C4-2B (cell line): Measurements from ENCODE around the gene SESN3.

Experiments used
- H3K27ac ChIP-seq: fragments of 450-650 bp; 2 replicates; pipeline ENCODE4 v1.5.1; 2017
- CTCF ChIP-seq: fragments of 450-650 bp; conservative IDR thresholded peaks from 2 replicates; pipeline ENCODE4 v1.5.1; 2017; ENCODE audit warnings: mild to moderate bottlenecking
- ZFX ChIP-seq: fragments of 450-650 bp; IDR thresholded peaks from 2 replicates; pipeline ENCODE4 v1.6.1; 2017

Gene SESN3

GRCh38 chr11:95134491-95134890 lies 96.5 kb downstream of the SESN3 start:
- no peak overlapping the region for H3K27ac ChIP-seq
- TF ChIP-seq CTCF (no peak), ZFX (no peak)

GRCh38 chr11:95132956-95133355 lies 98.0 kb downstream of the SESN3 start:
- H3K27ac ChIP-seq = no peak overlapping the region
- TF ChIP-seq CTCF (no peak), ZFX (no peak)

DNA sequence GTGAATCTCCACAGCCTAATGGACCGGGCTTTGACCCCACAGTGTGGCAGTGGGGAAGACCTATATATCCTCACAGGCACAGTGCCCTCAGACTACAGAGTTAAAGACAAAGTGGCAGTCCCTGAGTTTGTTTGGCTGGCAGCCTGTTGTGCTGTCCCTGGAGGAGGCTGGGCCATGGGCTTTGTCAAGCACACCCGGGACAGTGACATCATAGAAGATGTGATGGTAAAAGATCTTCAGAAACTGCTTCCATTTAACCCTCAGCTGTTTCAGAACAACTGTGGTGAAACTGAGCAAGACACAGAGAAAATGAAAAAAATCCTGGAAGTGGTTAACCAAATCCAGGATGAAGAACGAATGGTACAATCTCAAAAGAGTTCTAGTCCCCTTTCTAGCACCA lies 102.4 kb downstream of the SESN3 start:
- H3K27ac ChIP-seq = no peak overlapping the region
- TF ChIP-seq ZFX = no peak
- no peak for TF ChIP-seq CTCF

DNA sequence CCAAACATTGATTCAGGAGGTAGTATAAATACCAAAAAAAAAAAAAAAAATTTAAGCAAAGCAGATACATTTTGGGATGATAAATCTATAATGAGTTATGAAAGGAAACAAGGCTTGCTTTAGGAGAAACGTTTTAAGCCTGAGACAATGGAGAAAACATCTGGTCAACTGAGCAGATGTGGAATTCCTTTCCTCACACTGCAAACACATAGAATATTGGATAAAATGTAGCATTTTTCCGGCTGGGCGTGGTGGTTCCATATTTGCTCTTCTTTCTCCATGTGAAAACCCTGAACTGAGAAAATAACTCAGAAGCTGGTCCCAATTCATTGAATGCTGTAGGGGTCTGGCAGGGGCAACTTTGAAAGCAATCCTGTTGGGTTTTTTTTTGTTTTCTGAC lies 107.4 kb downstream of the SESN3 start:
- no peak overlapping the region for H3K27ac ChIP-seq
- TF ChIP-seq ZFX (no peak), CTCF (no peak)

- TF ChIP-seq ZFX (no peak), CTCF (no peak)
Measured at GRCh38 chr11:95121698-95122097, 109.3 kb downstream of the SESN3 start.

DNA sequence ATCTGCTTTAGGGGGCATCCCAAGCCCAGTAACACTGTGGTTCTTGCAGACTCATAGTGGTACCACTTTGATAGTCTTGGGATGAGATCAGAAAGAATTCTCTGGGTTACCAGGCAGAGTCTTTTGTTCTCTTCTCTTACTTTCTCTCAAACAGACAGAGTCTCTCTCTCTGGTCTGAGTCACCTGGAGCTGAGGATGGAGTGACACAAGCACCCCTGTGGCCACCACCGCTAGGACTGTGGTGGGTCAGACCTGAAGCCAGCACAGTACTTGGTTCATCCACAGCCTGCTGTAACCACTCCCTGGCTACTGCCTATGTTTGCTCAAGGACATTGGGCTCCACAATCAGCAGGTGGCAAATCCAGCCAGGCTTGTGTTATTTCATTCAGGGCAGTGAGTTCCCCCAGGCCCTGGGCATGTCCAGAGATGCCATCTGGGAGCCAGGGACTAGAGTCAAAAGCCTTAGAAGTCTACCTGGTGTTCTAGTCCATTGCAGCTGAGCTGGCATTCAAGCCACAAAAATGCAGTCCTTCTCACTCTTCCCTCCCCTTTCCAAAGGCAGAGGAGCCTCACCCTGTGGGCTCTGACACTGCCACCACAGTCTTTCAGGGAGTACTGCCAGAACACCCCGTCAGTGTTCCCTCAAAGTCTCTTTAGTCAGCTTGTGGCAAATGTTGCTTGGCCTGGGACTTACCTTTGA lies 111.5 kb downstream of the SESN3 start:
- peak overlapping the region; percentile 29 for H3K27ac ChIP-seq
- no peak for TF ChIP-seq ZFX
- no peak for TF ChIP-seq CTCF

More at GRCh38 chr11:95121698-95122097, 109.3 kb downstream of the SESN3 start:
- no peak overlapping the region for H3K27ac ChIP-seq

DNA sequence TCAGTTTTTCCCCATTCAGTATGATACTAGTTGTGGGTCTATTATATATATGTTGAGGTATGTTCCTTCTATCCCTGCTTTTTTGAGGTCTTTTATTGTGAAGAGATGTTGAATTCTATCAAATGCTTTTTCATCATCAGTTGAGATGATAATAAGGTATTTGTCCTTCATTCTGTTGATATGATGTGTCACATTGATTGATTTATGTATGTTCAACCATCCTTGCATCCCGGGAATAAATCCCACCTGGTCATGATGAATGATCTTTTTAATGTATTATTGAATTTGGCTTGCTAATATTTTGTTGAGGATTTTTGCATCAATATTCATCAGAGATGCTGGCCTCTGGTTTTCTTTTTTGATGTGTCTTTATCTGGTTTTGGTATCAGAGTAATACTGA lies 115.4 kb downstream of the SESN3 start:
- H3K27ac ChIP-seq = no peak overlapping the region
- TF ChIP-seq ZFX = no peak
- TF ChIP-seq CTCF = no peak
